HepG2 (cell line): ENCODE results near the gene C3orf18. TPM values are rescaled to one million over a fixed set of nuclear protein-coding genes. Genes with fewer than 3 reads are reported as not detected.
A peak's percentile ranks its signal among the peaks of the same experiment; 100 is the strongest.

ENCODE experiments used
- ATAD3A ChIP-seq: sonication (generic); formaldehyde crosslinking; IDR thresholded peaks from 2 replicates; pipeline ENCODE4 v1.4.0; 2020; ENCODE audit warnings: missing genetic modification reagents
- CBX1 ChIP-seq: IDR thresholded peaks from one replicate; pipeline ENCODE4 v1.6.1; 2016; ENCODE audit warnings: antibody characterized with exemption, low read depth
- DZIP1 ChIP-seq: sonication (generic); formaldehyde crosslinking; IDR thresholded peaks from 2 replicates; pipeline ENCODE4 v1.5.0; 2020; ENCODE audit warnings: mild to moderate bottlenecking, missing genetic modification reagents
- EP300 ChIP-seq, 3 experiments: sonication (generic) in 1 of 3; formaldehyde crosslinking in 1 of 3; IDR thresholded peaks; 2 replicates each; pipeline versions ENCODE4 v1.5.1 to v1.6.1; 2011 to 2020; ENCODE audit warnings: low read depth in 2 of 3, low read length in 2 of 3, borderline replicate concordance in 1 of 3, improper control_type of control experiment in 1 of 3, mild to moderate bottlenecking in 1 of 3, missing genetic modification reagents in 1 of 3, moderate library complexity in 1 of 3
- ETV5 ChIP-seq: IDR thresholded peaks from 2 replicates; pipeline ENCODE4 v1.6.1; 2018; ENCODE audit warnings: missing biosample characterization, missing genetic modification reagents, inconsistent platforms, borderline replicate concordance
- KLF6 ChIP-seq: IDR thresholded peaks from 2 replicates; pipeline ENCODE4 v1.8.0; 2016; ENCODE audit warnings: missing biosample characterization, missing genetic modification reagents
- MAFF ChIP-seq: IDR thresholded peaks from 2 replicates; pipeline ENCODE4 v1.6.1; 2011; ENCODE audit warnings: low read depth, low read length, improper control_type of control experiment
- MXD4 ChIP-seq: IDR thresholded peaks from 2 replicates; pipeline ENCODE4 v1.6.1; 2016; ENCODE audit warnings: mild to moderate bottlenecking, missing biosample characterization, missing genetic modification reagents
- RERE ChIP-seq: IDR thresholded peaks from 2 replicates; pipeline ENCODE4 v1.6.1; 2016; ENCODE audit warnings: low read depth, missing genetic modification reagents, missing compliant biosample characterization
- TRIM24 ChIP-seq: sonication (generic); formaldehyde crosslinking; IDR thresholded peaks from 2 replicates; pipeline ENCODE4 v1.8.0; 2022; ENCODE audit warnings: mild to moderate bottlenecking, missing genetic modification reagents
- ZFP82 ChIP-seq: sonication (generic); formaldehyde crosslinking; IDR thresholded peaks from 2 replicates; pipeline ENCODE4 v1.5.1; 2020; ENCODE audit warnings: mild to moderate bottlenecking, missing genetic modification reagents, borderline replicate concordance
- ZNF142 ChIP-seq: sonication (generic); formaldehyde crosslinking; IDR thresholded peaks from 2 replicates; pipeline ENCODE4 v1.4.0; 2020; ENCODE audit warnings: missing genetic modification reagents
- polyA plus RNA-seq, 8 experiments: library from polyadenylated mRNA; depleted of rRNA in 3 of 8; stranded (reverse) in 7 of 8; unstranded in 1 of 8; fragments of >200 nt; fragmentation: Illumina TruSeq in 4 of 8; extraction: Trizol in 4 of 8; gene quantifications; 2 replicates each; pipeline versions ENCODE4 v1.2.1 to v1.2.3, GENCODE V29; 2011 to 2016; ENCODE audit warnings: low read depth in 4 of 8, missing spikeins in 1 of 8, mixed read lengths in 1 of 8; ENCODE audit not compliant: insufficient read depth in 1 of 8
- total RNA-seq, 5 experiments: library from RNA; depleted of rRNA; stranded (reverse); fragments of >200 nt; fragmentation: Illumina TruSeq; extraction: Trizol; gene quantifications; 2 replicates each; pipeline ENCODE4 v1.2.3, GENCODE V29; 2016; ENCODE audit warnings: low read depth in 1 of 5

C3orf18 gene
- total and polyA plus RNA-seq, 2 of the 13 experiments (the other 11 are each of a cell fraction or from before 2014, with no cell fraction given), result 1.6 to 4.8 TPM

GRCh38 chr3:50600841-50601591 is 33.5 kb upstream of the C3orf18 start (continued):
- TF ChIP-seq DZIP1, result 0 out of 2 replicates have a peak, but pooled peaks have one; percentile 42
- TF ChIP-seq MAFF, result no peak
- TF ChIP-seq EP300 (IDR thresholded peaks at IDR 0.05; ENCODE audit: low read depth in 2 of 2, low read length in 2 of 2), result peak in 1 of 2 experiments; percentile 74; a peak in 2 of 4 replicates
- peak; percentile 76; the same call in 1 of the 2 replicates for TF ChIP-seq EP300 (CRISPR knock-in tag; IDR thresholded peaks at IDR 0.05; ENCODE audit: borderline replicate concordance)
- TF ChIP-seq ATAD3A (CRISPR knock-in tag), result no peak
- TF ChIP-seq MXD4 (CRISPR knock-in tag), result no peak
- no peak; the same call in none of the 2 replicates for TF ChIP-seq ZNF142 (CRISPR knock-in tag)
- peak; percentile 82 for TF ChIP-seq ETV5 (CRISPR knock-in tag)
- peak; percentile 76 for TF ChIP-seq RERE
- peak; percentile 93 for TF ChIP-seq ZFP82
- TF ChIP-seq CBX1, result peak; percentile 37
- 0 out of 2 replicates have a peak, but pooled peaks have one; percentile 48 for TF ChIP-seq KLF6 (CRISPR knock-in tag)
- TF ChIP-seq TRIM24 (CRISPR knock-in tag), result no peak
